PC-9 (cell line): ENCODE data around the gene FLNB. TPM values are rescaled to one million over a fixed set of nuclear protein-coding genes. Genes with fewer than 3 reads are reported as not detected.

Experiments
- BruUV-seq: library from RNA; stranded (reverse); fragments of 400-500 nt; replicated peaks from 2 replicates; lab custom pipeline; 2021; lab: Mats Ljungman, UMichigan
- CTCF ChIA-PET: fragments of 300-600 bp; sonication (Branson Sonifier 250); formaldehyde crosslinking; loops from one replicate; lab custom pipeline; 2022; ENCODE audit warnings: antibody characterized with exemption; lab: Charles Lee
- POLR2A ChIA-PET: fragments of 300-600 bp; sonication (Branson Sonifier 250); formaldehyde crosslinking; loops from one replicate; lab custom pipeline; 2022; ENCODE audit warnings: antibody characterized with exemption; ENCODE audit not compliant: unreplicated experiment; lab: Charles Lee
- DNase-seq, 2 experiments: peaks; one replicate each; pipeline versions ENCODE4 v3.0.0 to v3.0.0-alpha.2; 2015 to 2022; ENCODE audit warnings: mixed read lengths in 1 of 2
- H2AFZ ChIP-seq: fragments of 200-600 bp; sonication (generic); 2 replicates; pipeline ENCODE4 v1.8.1; 2017; ENCODE audit warnings: antibody characterized with exemption
- H3F3A ChIP-seq: fragments of 200-600 bp; sonication (generic); 2 replicates; pipeline ENCODE4 v1.8.1; 2017; ENCODE audit warnings: antibody characterized with exemption, mild to moderate bottlenecking, low read depth; ENCODE audit not compliant: insufficient read depth
- H3K27ac ChIP-seq: fragments of 200-600 bp; sonication (generic); 2 replicates; pipeline ENCODE4 v1.6.1; 2016; ENCODE audit warnings: mixed run types
- H3K27me3 ChIP-seq: fragments of 200-600 bp; sonication (generic); 2 replicates; pipeline ENCODE4 v1.6.1; 2016; ENCODE audit warnings: low read depth, mixed run types; ENCODE audit not compliant: insufficient read depth
- H3K36me3 ChIP-seq: fragments of 200-600 bp; sonication (generic); 2 replicates; pipeline ENCODE4 v1.6.1; 2016; ENCODE audit warnings: low read depth, mixed run types
- H3K4me1 ChIP-seq: fragments of 200-600 bp; sonication (generic); replicated peaks from 2 replicates; pipeline ENCODE4 v1.6.1; 2016; ENCODE audit warnings: mixed run types; ENCODE audit not compliant: insufficient read depth
- H3K4me2 ChIP-seq: fragments of 200-600 bp; sonication (generic); 2 replicates; pipeline ENCODE4 v1.6.1; 2017; ENCODE audit warnings: mixed run types
- H3K4me3 ChIP-seq: fragments of 200-600 bp; sonication (generic); 2 replicates; pipeline ENCODE4 v1.6.1; 2016; ENCODE audit warnings: mixed run types
- H3K79me2 ChIP-seq: fragments of 200-600 bp; sonication (generic); 2 replicates; pipeline ENCODE4 v1.6.1; 2017; ENCODE audit warnings: low read depth, mixed run types
- H3K9me2 ChIP-seq: fragments of 200-600 bp; sonication (generic); 2 replicates; pipeline ENCODE4 v1.8.1; 2017; ENCODE audit warnings: mild to moderate bottlenecking; ENCODE audit not compliant: insufficient read depth
- H3K9me3 ChIP-seq: fragments of 200-600 bp; sonication (generic); 2 replicates; pipeline ENCODE4 v1.8.1; 2016; ENCODE audit warnings: low read depth; ENCODE audit not compliant: insufficient read depth
- H4K20me1 ChIP-seq: fragments of 200-600 bp; sonication (generic); 2 replicates; pipeline ENCODE4 v1.8.1; 2017; ENCODE audit not compliant: insufficient read depth
- EZH2 ChIP-seq: fragments of 200-600 bp; sonication (generic); IDR thresholded peaks from 2 replicates; pipeline ENCODE4 v1.8.0; 2017; ENCODE audit warnings: antibody characterized with exemption, low read depth
- intact Hi-C: fragments of 100-400 bp; cut with micrococcal nuclease; formaldehyde crosslinking; loops from one replicate; pipeline ENCODE4 v1.10.0; 2022; ENCODE audit not compliant: unreplicated experiment
- total RNA-seq: library from RNA; stranded (reverse); gene quantifications from 2 replicates; pipeline ENCODE4 v1.2.3, GENCODE V29; 2021
- TF ChIP-seq, protein P1 (sequence below): fragments of 200-600 bp; sonication (generic); conservative IDR thresholded peaks from 2 replicates; pipeline ENCODE4 v1.6.1; 2017; ENCODE audit warnings: mixed run types, antibody characterized with exemption, mild to moderate bottlenecking, moderate library complexity

The FLNB gene
- total RNA-seq, 1 experiment from 2014 or later: 349 TPM

GRCh38 chr3:58131101-58131825, 123.0 kb downstream of the FLNB start:
- BruUV-seq: no TSS peak
- CTCF ChIA-PET: no interaction called here
- H3F3A ChIP-seq: peaks cover 22% of the 10 kb centered on the region; the same call in 1 of the 2 replicates
- no peaks in the 10 kb centered on the region for H3K4me1 ChIP-seq
- no peaks in the 10 kb centered on the region for H3K79me2 ChIP-seq
- H3K9me3 ChIP-seq: no peaks in the 10 kb centered on the region
- intact Hi-C loops: no loop called here
- no peaks in the 10 kb centered on the region for H3K27me3 ChIP-seq
- H2AFZ ChIP-seq: no peak overlapping the region
- TF ChIP-seq EZH2: no peak
- TF ChIP-seq, protein P1, sequence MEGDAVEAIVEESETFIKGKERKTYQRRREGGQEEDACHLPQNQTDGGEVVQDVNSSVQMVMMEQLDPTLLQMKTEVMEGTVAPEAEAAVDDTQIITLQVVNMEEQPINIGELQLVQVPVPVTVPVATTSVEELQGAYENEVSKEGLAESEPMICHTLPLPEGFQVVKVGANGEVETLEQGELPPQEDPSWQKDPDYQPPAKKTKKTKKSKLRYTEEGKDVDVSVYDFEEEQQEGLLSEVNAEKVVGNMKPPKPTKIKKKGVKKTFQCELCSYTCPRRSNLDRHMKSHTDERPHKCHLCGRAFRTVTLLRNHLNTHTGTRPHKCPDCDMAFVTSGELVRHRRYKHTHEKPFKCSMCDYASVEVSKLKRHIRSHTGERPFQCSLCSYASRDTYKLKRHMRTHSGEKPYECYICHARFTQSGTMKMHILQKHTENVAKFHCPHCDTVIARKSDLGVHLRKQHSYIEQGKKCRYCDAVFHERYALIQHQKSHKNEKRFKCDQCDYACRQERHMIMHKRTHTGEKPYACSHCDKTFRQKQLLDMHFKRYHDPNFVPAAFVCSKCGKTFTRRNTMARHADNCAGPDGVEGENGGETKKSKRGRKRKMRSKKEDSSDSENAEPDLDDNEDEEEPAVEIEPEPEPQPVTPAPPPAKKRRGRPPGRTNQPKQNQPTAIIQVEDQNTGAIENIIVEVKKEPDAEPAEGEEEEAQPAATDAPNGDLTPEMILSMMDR: no peak
- POLR2A ChIA-PET: no interaction called here
- no peak for DNase-seq
- no peak overlapping the region for H3K4me2 ChIP-seq
- no peaks in the 10 kb centered on the region; the same call in 1 of the 2 replicates for H3K36me3 ChIP-seq
- no peak overlapping the region for H3K27ac ChIP-seq
- H4K20me1 ChIP-seq: peaks cover 13% of the 10 kb centered on the region; the same call in 1 of the 2 replicates
- no peak overlapping the region for H3K4me3 ChIP-seq
- no peaks in the 10 kb centered on the region for H3K9me2 ChIP-seq

DNA sequence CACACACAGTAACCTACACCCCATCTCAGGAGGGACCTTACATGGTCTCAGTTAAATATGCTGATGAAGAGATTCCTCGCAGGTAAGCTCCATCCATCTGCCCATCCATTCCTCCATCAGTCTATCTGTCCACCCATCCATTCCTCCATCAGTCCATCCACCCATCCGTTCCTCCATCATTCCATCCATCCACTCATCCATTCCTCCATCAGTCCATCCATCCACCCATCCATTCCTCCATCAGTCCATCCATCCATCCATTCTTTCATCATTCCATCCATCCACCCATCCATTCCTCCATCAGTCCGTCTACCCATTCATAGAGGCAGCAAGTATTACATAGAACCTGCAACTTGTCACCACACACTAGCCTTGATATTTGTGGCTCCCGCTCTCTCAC, 124.6 kb downstream of the FLNB start:
- BruUV-seq: no TSS peak
- CTCF ChIA-PET: no interaction called here
- Histone ChIP-seq H2AFZ (no peak overlapping the region), H3K36me3 (no peaks in the 10 kb centered on the region; the same call in 1 of the 2 replicates), H3K4me3 (no peak overlapping the region), H4K20me1 (peaks cover 13% of the 10 kb centered on the region; the same call in 1 of the 2 replicates), H3K27me3 (no peaks in the 10 kb centered on the region), H3K9me2 (no peaks in the 10 kb centered on the region), H3K79me2 (no peaks in the 10 kb centered on the region), H3K4me2 (no peak overlapping the region), H3F3A (peaks cover 20% of the 10 kb centered on the region; the same call in 1 of the 2 replicates), H3K4me1 (no peaks in the 10 kb centered on the region), H3K27ac (no peak overlapping the region), H3K9me3 (no peaks in the 10 kb centered on the region)
- intact Hi-C loops: no loop called here
- POLR2A ChIA-PET: no interaction called here
- DNase-seq: no peak
- no peak for TF ChIP-seq EZH2
- TF ChIP-seq, protein P1: no peak

DNA sequence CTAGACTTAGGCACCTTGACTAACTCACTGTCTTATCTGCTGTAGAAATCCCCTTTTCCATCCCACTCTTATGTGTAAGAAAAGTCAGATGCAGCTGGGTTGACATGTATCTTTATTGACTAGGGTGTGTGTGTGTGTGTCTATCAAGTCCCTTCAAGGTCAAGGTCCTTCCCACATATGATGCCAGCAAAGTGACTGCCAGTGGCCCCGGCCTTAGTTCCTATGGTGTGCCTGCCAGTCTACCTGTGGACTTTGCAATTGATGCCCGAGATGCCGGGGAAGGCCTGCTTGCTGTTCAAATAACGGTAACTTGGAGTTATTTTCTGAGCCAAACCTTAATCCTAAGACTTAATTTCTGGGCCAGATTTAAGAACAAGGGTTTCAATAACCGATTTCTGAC, 126.2 kb downstream of the FLNB start:
- intact Hi-C loops: no loop called here
- Histone ChIP-seq H3K4me1 (no peaks in the 10 kb centered on the region), H3K27ac (no peak overlapping the region), H3K4me2 (no peak overlapping the region), H3K9me2 (no peaks in the 10 kb centered on the region), H3F3A (peaks cover 16% of the 10 kb centered on the region; the same call in 1 of the 2 replicates), H2AFZ (no peak overlapping the region), H3K79me2 (no peaks in the 10 kb centered on the region), H3K27me3 (no peaks in the 10 kb centered on the region), H3K9me3 (no peaks in the 10 kb centered on the region), H4K20me1 (peaks cover 16% of the 10 kb centered on the region; the same call in 1 of the 2 replicates), H3K36me3 (peaks cover 7% of the 10 kb centered on the region), H3K4me3 (no peak overlapping the region)
- no peak for DNase-seq
- ChIA-PET POLR2A (no interaction called here), CTCF (no interaction called here)
- TF ChIP-seq, protein P1: no peak
- no peak for TF ChIP-seq EZH2
- no TSS peak for BruUV-seq
